Measurements from ENCODE around the gene AGR3.

The AGR3 gene

DNA sequence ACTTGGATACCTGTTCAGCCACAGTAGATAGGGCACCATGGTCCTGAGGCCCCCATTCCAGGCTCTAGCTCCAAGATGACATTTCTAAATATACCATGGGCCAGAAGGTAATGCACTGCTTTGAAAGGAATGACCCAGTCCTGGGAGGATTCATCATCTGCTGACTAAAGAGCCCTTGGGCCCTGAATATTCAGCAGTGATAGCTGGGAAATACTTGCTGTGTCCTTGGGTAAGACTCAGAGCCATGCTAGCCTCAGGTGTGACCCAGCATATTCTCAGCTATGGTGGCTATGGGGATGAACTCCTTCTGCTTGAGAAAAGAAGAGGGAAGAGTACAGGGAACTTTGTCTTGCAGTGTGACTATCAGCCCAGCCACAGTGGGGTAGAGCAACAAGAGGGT is 55.7 kb downstream of the AGR3 start:
- DNase-seq = no peak

GRCh38 chr7:16822029-16822428 is 59.8 kb downstream of the AGR3 start:
- no peak for DNase-seq

DNA sequence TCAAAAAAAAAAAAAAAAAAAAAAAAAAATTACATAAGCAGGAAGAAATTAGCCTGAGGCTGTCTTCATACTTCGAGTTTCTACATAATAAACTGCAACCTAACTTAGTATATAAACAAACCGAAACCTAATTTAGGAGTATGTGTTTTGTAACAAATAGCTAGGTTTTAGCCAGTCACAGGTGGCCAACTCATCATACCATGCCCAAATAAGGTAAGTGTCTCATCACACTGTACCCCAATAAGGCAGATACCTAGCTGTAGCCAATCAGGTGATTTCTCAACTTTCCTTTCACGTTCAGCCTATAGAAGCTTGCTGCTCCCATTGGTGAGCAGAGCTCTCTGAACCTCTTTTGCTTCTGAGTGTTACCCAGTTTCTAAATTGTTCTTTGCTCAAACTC is 63.1 kb downstream of the AGR3 start:
- DNase-seq = no peak

- DNase-seq = no peak
These were observed 64.2 kb downstream of the AGR3 start for GRCh38 chr7:16817536-16817935.

GRCh38 chr7:16816824-16817223 is 65.0 kb downstream of the AGR3 start:
- no peak for DNase-seq

GRCh38 chr7:16815001-16815400 is 66.8 kb downstream of the AGR3 start:
- DNase-seq = no peak

DNA sequence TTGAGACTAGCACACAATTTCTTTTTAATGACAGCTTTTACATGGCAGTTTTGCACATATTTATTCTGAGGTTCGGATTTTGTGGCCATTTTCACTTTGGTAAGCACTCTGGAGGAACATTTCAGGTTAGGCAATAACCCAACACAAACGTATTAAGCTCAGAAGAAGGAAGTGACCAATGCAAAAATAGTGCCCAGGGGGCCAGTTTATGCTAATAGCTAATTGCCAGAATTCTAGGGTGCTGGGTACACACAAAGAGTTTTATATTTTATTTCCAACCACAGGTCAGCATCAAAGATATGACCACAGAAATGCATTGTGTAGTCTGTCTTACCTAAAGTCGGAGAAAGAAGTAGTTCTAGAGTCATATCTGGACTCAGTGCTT is 68.6 kb downstream of the AGR3 start:
- DNase-seq = no peak

GRCh38 chr7:16812542-16813231 is 69.1 kb downstream of the AGR3 start:
- DNase-seq = no peak

DNA sequence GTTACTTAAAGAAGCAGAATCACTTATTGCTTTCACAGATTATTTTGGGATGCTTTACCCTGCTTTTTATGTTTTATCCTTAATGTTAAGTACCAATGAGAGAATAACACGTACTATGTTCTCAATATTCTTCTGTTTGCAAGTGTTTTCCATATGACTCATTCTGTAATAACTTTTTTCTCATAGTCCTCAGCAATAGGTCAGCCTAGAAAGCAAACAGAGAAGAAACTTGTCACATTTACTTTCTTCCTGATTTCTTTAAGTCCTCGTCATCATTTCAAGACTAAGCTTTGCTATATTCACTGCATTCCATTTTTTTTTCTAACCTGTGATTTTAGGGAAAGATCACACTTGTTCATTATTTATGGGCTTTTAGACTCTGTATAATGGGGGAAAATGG is 70.2 kb downstream of the AGR3 start:
- DNase-seq = no peak

- DNase-seq = no peak
These were observed 71.2 kb downstream of the AGR3 start for GRCh38 chr7:16810573-16810972.

GRCh38 chr7:16810112-16810511 is 71.7 kb downstream of the AGR3 start:
- DNase-seq = no peak
